ENCODE measurements around the gene FBXO33.
"Not testable (repeated sequence)": the region's sequence is repeated elsewhere in the genome, so short reads cannot be mapped to it uniquely, and the experiment has no call there.

Gene FBXO33

GRCh38 chr14:39372656-39373055, 59.6 kb downstream of the FBXO33 start:
- DNase-seq, result no peak
- CTCF ChIA-PET, result interaction anchor here (1.0 kb wide), 1 partner anchor 9 kb away, joined by 4 read pairs; no protein-coding TSS in a partner anchor
- no peaks in the 10 kb centered on the region for H3K9me3 Mint-ChIP-seq
- H3K4me3 Mint-ChIP-seq, result no peak overlapping the region
- H3K4me1 Mint-ChIP-seq, result no peaks in the 10 kb centered on the region
- no peaks in the 10 kb centered on the region for H3K27me3 Mint-ChIP-seq
- peaks cover 7% of the 10 kb centered on the region for H3K36me3 Mint-ChIP-seq
- H3K27ac Mint-ChIP-seq, result no peak overlapping the region

GRCh38 chr14:39370415-39370814, 61.8 kb downstream of the FBXO33 start:
- H3K4me1 Mint-ChIP-seq, result no peaks in the 10 kb centered on the region
- CTCF ChIA-PET, result interaction anchor here (1.4 to 4.0 kb wide), 2 partner anchors 37 to 138 kb away, joined by 3 to 20 read pairs; no protein-coding TSS in a partner anchor
- H3K36me3 Mint-ChIP-seq, result peaks cover 13% of the 10 kb centered on the region
- H3K27ac Mint-ChIP-seq, result no peak overlapping the region
- no peaks in the 10 kb centered on the region for H3K27me3 Mint-ChIP-seq
- H3K4me3 Mint-ChIP-seq, result no peak overlapping the region
- DNase-seq, result no peak
- H3K9me3 Mint-ChIP-seq, result peaks cover under 1% of the 10 kb centered on the region

- Mint-ChIP-seq H3K27ac (no peak overlapping the region), H3K4me3 (no peak overlapping the region), H3K4me1 (no peaks in the 10 kb centered on the region), H3K27me3 (no peaks in the 10 kb centered on the region), H3K9me3 (peaks cover 11% of the 10 kb centered on the region), H3K36me3 (peaks cover 24% of the 10 kb centered on the region)
- CTCF ChIA-PET, result interaction anchor here (1.0 to 4.0 kb wide), 4 partner anchors 36 to 261 kb away, joined by 3 to 20 read pairs (median 4); no protein-coding TSS in a partner anchor
- no peak for DNase-seq
Observed at GRCh38 chr14:39369029-39369428, 63.2 kb downstream of the FBXO33 start.

GRCh38 chr14:39368261-39368959, 63.8 kb downstream of the FBXO33 start:
- Mint-ChIP-seq H3K4me3 (no peak overlapping the region), H3K9me3 (peaks cover 18% of the 10 kb centered on the region), H3K36me3 (peaks cover 28% of the 10 kb centered on the region), H3K27me3 (no peaks in the 10 kb centered on the region), H3K4me1 (no peaks in the 10 kb centered on the region), H3K27ac (no peak overlapping the region)
- peak; percentile 59 for DNase-seq
- CTCF ChIA-PET, result interaction anchor here (1.0 to 4.0 kb wide), 3 partner anchors 100 to 261 kb away, joined by 3 to 20 read pairs (median 4); no protein-coding TSS in a partner anchor

- H3K4me3 Mint-ChIP-seq, result no peak overlapping the region
- H3K9me3 Mint-ChIP-seq, result peaks cover 18% of the 10 kb centered on the region
- no peaks in the 10 kb centered on the region for H3K27me3 Mint-ChIP-seq
- CTCF ChIA-PET, result interaction anchor here (0.5 to 4.0 kb wide), 2 partner anchors 13 to 135 kb away, joined by 3 to 20 read pairs; no protein-coding TSS in a partner anchor
- no peak for DNase-seq
- H3K4me1 Mint-ChIP-seq, result no peaks in the 10 kb centered on the region
- H3K36me3 Mint-ChIP-seq, result peaks cover 34% of the 10 kb centered on the region
- no peak overlapping the region for H3K27ac Mint-ChIP-seq
Observed at GRCh38 chr14:39367387-39367751, 64.9 kb downstream of the FBXO33 start.

- no peak overlapping the region for H3K27ac Mint-ChIP-seq
- peaks cover 40% of the 10 kb centered on the region for H3K36me3 Mint-ChIP-seq
Observed at GRCh38 chr14:39366460-39367386, 65.5 kb downstream of the FBXO33 start.

GRCh38 chr14:39365354-39365753, 66.9 kb downstream of the FBXO33 start:
- Mint-ChIP-seq H3K27me3 (no peaks in the 10 kb centered on the region), H3K36me3 (peaks cover 47% of the 10 kb centered on the region), H3K27ac (no peak overlapping the region), H3K9me3 (peaks cover 18% of the 10 kb centered on the region), H3K4me1 (no peaks in the 10 kb centered on the region), H3K4me3 (no peak overlapping the region)
- DNase-seq, result no peak
- CTCF ChIA-PET, result no interaction called here

More at GRCh38 chr14:39366460-39367386, 65.5 kb downstream of the FBXO33 start:
- CTCF ChIA-PET, result interaction anchor here (0.7 to 4.0 kb wide), 2 partner anchors 135 to 204 kb away, joined by 3 to 20 read pairs; no protein-coding TSS in a partner anchor
- no peak overlapping the region for H3K4me3 Mint-ChIP-seq
- no peak for DNase-seq
- peaks cover 18% of the 10 kb centered on the region for H3K9me3 Mint-ChIP-seq
- no peaks in the 10 kb centered on the region for H3K4me1 Mint-ChIP-seq
- H3K27me3 Mint-ChIP-seq, result no peaks in the 10 kb centered on the region

- CTCF ChIA-PET, result no interaction called here
- Mint-ChIP-seq H3K36me3 (peaks cover 55% of the 10 kb centered on the region), H3K27me3 (no peaks in the 10 kb centered on the region), H3K27ac (no peak overlapping the region), H3K9me3 (peaks cover 18% of the 10 kb centered on the region), H3K4me3 (no peak overlapping the region), H3K4me1 (no peaks in the 10 kb centered on the region)
- DNase-seq, result no peak
Observed at GRCh38 chr14:39364509-39364908, 67.7 kb downstream of the FBXO33 start.

GRCh38 chr14:39361556-39361955, 70.7 kb downstream of the FBXO33 start:
- H3K4me1 Mint-ChIP-seq, H3K27me3 Mint-ChIP-seq, CTCF ChIA-PET, H3K27ac Mint-ChIP-seq, H3K4me3 Mint-ChIP-seq, DNase-seq: not testable (repeated sequence)
- H3K36me3 Mint-ChIP-seq, result peaks cover 79% of the 10 kb centered on the region
- H3K9me3 Mint-ChIP-seq, result peaks cover 21% of the 10 kb centered on the region

- H3K36me3 Mint-ChIP-seq, result peaks cover 81% of the 10 kb centered on the region
- no peaks in the 10 kb centered on the region for H3K4me1 Mint-ChIP-seq
Observed at GRCh38 chr14:39360316-39360715, 71.9 kb downstream of the FBXO33 start.

GRCh38 chr14:39359069-39359468, 73.2 kb downstream of the FBXO33 start:
- H3K4me1 Mint-ChIP-seq, H3K27ac Mint-ChIP-seq, CTCF ChIA-PET, DNase-seq, H3K27me3 Mint-ChIP-seq, H3K4me3 Mint-ChIP-seq: not testable (repeated sequence)
- Mint-ChIP-seq H3K9me3 (peaks cover 11% of the 10 kb centered on the region), H3K36me3 (peaks cover 77% of the 10 kb centered on the region)

More at GRCh38 chr14:39360316-39360715, 71.9 kb downstream of the FBXO33 start:
- Mint-ChIP-seq H3K27ac (no peak overlapping the region), H3K4me3 (no peak overlapping the region), H3K9me3 (peaks cover 19% of the 10 kb centered on the region), H3K27me3 (no peaks in the 10 kb centered on the region)
- CTCF ChIA-PET, result no interaction called here
- no peak for DNase-seq

- H3K4me3 Mint-ChIP-seq, result no peak overlapping the region
- H3K27me3 Mint-ChIP-seq, result no peaks in the 10 kb centered on the region
- CTCF ChIA-PET, result no interaction called here
- peaks cover 54% of the 10 kb centered on the region for H3K36me3 Mint-ChIP-seq
- H3K4me1 Mint-ChIP-seq, result no peaks in the 10 kb centered on the region
- H3K27ac Mint-ChIP-seq, result no peak overlapping the region
- H3K9me3 Mint-ChIP-seq, result peaks cover 12% of the 10 kb centered on the region
- DNase-seq, result no peak
Observed at GRCh38 chr14:39351708-39352107, 80.5 kb downstream of the FBXO33 start.

GRCh38 chr14:39350866-39351265, 81.4 kb downstream of the FBXO33 start:
- peaks cover 12% of the 10 kb centered on the region for H3K9me3 Mint-ChIP-seq
- H3K4me3 Mint-ChIP-seq, result no peak overlapping the region
- DNase-seq, result no peak
- CTCF ChIA-PET, result no interaction called here
- no peak overlapping the region for H3K27ac Mint-ChIP-seq
- peaks cover 50% of the 10 kb centered on the region for H3K36me3 Mint-ChIP-seq
- no peaks in the 10 kb centered on the region for H3K4me1 Mint-ChIP-seq
- H3K27me3 Mint-ChIP-seq, result no peaks in the 10 kb centered on the region
